Amygdala (tissue), 56 donors: ENCODE results near the gene AP3D1.
A peak's percentile ranks its signal among the peaks of the same experiment; 100 is the strongest.
"Not testable (repeated sequence)": the region's sequence is repeated elsewhere in the genome, so short reads cannot be mapped to it uniquely, and the experiment has no call there.

ENCODE experiments used
- DNase-seq, 56 donors: peaks; one replicate each; lab custom pipeline; 2025; lab: John Stamatoyannopoulos, UW

AP3D1 gene

GRCh38 chr19:2091926-2092525 lies 59.3 kb downstream of the AP3D1 start:
- DNase-seq: not testable (repeated sequence)

- DNase-seq: no peak
Observed at GRCh38 chr19:2089727-2090053, 61.7 kb downstream of the AP3D1 start.

- DNase-seq: no peak
Observed at GRCh38 chr19:2089001-2089711, 62.2 kb downstream of the AP3D1 start.

GRCh38 chr19:2087621-2088100 lies 63.7 kb downstream of the AP3D1 start:
- no peak for DNase-seq

GRCh38 chr19:2086695-2087620 lies 64.4 kb downstream of the AP3D1 start:
- DNase-seq: not testable (repeated sequence)

GRCh38 chr19:2084993-2085720 lies 66.2 kb downstream of the AP3D1 start:
- DNase-seq: no peak

GRCh38 chr19:2083174-2083854 lies 68.1 kb downstream of the AP3D1 start:
- no peak for DNase-seq

GRCh38 chr19:2081873-2082810 lies 69.2 kb downstream of the AP3D1 start:
- peak in 2 of 56 donors; percentile 8 to 16 for DNase-seq

GRCh38 chr19:2080336-2080988 lies 70.9 kb downstream of the AP3D1 start:
- no peak for DNase-seq

- no peak for DNase-seq
Observed at GRCh38 chr19:2079865-2080301, 71.5 kb downstream of the AP3D1 start.

- DNase-seq: no peak
Observed at GRCh38 chr19:2079076-2079864, 72.1 kb downstream of the AP3D1 start.

GRCh38 chr19:2077833-2078619 lies 73.3 kb downstream of the AP3D1 start:
- no peak for DNase-seq

GRCh38 chr19:2077398-2077797 lies 74.0 kb downstream of the AP3D1 start:
- DNase-seq: no peak

GRCh38 chr19:2076526-2076944 lies 74.8 kb downstream of the AP3D1 start:
- no peak for DNase-seq

- DNase-seq: no peak
Observed at GRCh38 chr19:2072757-2073551, 78.4 kb downstream of the AP3D1 start.
